Astrocyte of the hippocampus (primary cell): ENCODE data around the gene ZNF81.
A peak's percentile ranks its signal among the peaks of the same experiment; 100 is the strongest.
"Not testable (repeated sequence)": the region's sequence is repeated elsewhere in the genome, so short reads cannot be mapped to it uniquely, and the experiment has no call there.

ENCODE experiments used
- DNase-seq: peaks from one replicate; pipeline ENCODE4 v3.0.0; 2011; ENCODE audit warnings: low read depth, low spot score

Gene ZNF81

GRCh38 chrX:47931970-47932369 is 95.3 kb downstream of the ZNF81 start:
- not testable (repeated sequence) for DNase-seq

- no peak for DNase-seq
Observed at GRCh38 chrX:47933946-47934345, 97.2 kb downstream of the ZNF81 start.

GRCh38 chrX:47936224-47936939 is 99.7 kb downstream of the ZNF81 start:
- peak; percentile 16 for DNase-seq

- no peak for DNase-seq
Observed at GRCh38 chrX:47936940-47937317, 100.2 kb downstream of the ZNF81 start.

- DNase-seq, result no peak
Observed at GRCh38 chrX:47940448-47940847, 103.7 kb downstream of the ZNF81 start.

- no peak for DNase-seq
Observed at GRCh38 chrX:47941423-47941822, 104.7 kb downstream of the ZNF81 start.

GRCh38 chrX:47955295-47955694 is 118.6 kb downstream of the ZNF81 start:
- DNase-seq, result not testable (repeated sequence)

- no peak for DNase-seq
Observed at GRCh38 chrX:47956016-47956415, 119.3 kb downstream of the ZNF81 start.

GRCh38 chrX:47958206-47958605 is 121.5 kb downstream of the ZNF81 start:
- DNase-seq, result not testable (repeated sequence)

- peak; percentile 4 for DNase-seq
Observed at GRCh38 chrX:47958761-47959342, 122.2 kb downstream of the ZNF81 start.

- no peak for DNase-seq
Observed at GRCh38 chrX:47960406-47960805, 123.7 kb downstream of the ZNF81 start.

GRCh38 chrX:47961830-47962229 is 125.1 kb downstream of the ZNF81 start:
- DNase-seq, result not testable (repeated sequence)

- not testable (repeated sequence) for DNase-seq
Observed at GRCh38 chrX:47965526-47965925, 128.8 kb downstream of the ZNF81 start.
